HG02852 (cell line): ENCODE data around the gene USP35.

ENCODE experiments used
- ATAC-seq: cut with Tn5 transposase; IDR thresholded peaks from one replicate; pipeline ENCODE4 v1.9.1; 2021; ENCODE audit warnings: mild to moderate bottlenecking, moderate library complexity; ENCODE audit not compliant: unreplicated experiment

The USP35 gene, protein sequence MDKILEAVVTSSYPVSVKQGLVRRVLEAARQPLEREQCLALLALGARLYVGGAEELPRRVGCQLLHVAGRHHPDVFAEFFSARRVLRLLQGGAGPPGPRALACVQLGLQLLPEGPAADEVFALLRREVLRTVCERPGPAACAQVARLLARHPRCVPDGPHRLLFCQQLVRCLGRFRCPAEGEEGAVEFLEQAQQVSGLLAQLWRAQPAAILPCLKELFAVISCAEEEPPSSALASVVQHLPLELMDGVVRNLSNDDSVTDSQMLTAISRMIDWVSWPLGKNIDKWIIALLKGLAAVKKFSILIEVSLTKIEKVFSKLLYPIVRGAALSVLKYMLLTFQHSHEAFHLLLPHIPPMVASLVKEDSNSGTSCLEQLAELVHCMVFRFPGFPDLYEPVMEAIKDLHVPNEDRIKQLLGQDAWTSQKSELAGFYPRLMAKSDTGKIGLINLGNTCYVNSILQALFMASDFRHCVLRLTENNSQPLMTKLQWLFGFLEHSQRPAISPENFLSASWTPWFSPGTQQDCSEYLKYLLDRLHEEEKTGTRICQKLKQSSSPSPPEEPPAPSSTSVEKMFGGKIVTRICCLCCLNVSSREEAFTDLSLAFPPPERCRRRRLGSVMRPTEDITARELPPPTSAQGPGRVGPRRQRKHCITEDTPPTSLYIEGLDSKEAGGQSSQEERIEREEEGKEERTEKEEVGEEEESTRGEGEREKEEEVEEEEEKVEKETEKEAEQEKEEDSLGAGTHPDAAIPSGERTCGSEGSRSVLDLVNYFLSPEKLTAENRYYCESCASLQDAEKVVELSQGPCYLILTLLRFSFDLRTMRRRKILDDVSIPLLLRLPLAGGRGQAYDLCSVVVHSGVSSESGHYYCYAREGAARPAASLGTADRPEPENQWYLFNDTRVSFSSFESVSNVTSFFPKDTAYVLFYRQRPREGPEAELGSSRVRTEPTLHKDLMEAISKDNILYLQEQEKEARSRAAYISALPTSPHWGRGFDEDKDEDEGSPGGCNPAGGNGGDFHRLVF

DNA sequence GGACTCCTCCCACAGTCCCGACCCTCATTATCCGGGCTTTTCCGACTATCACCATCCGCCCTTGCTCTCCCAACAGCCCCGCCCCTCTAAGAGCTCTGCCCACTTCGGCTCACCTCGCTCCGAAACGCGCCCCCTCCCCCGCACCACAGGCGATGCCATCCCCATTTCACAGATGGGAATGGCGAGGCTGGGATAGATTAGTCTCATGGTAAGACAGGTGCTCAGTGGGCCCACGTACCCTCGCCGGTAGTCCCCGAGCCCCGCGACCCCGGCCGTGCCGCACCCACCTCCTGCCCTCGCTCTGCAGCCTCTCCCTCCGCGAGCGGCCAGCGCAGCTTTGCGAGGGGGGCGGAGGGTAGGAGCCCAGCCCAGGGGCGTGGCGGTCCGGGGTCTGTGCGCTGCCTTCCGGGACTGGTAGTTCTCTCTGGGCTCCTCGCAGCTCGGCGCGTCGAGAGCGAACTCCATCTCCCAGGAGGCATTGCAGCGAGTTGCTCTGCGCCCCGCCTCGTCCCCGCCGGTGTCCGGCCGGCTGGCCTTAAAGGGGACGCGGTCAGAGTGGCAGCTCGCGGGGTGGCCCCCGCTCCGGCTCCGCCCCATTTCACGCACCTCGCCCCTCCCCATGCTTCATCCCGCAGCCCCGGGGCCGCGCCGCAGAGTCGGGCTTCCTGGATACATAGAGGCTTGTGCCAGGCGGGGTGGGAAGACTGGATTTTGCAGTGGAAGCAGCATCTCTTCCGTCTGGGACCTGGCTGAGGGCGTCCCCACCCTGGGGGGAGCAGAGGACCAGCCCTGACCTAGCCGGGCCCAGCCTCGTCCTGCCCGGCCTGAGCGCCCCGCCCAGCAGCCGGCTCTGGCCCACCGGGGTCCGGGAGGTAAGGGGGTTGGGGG, at the start of gene USP35, which contains the start of gene KCTD21:
Gene USP35 (plus strand): TSS at position 634 of the 888 bp plus-strand sequence. CDS start 7,327 bp downstream, outside the sequence.
Gene KCTD21 (minus strand): TSS at position 341 of the 888 bp plus-strand sequence. CDS start 14,072 bp downstream, outside the sequence.
- peak; percentile 94 for ATAC-seq

DNA sequence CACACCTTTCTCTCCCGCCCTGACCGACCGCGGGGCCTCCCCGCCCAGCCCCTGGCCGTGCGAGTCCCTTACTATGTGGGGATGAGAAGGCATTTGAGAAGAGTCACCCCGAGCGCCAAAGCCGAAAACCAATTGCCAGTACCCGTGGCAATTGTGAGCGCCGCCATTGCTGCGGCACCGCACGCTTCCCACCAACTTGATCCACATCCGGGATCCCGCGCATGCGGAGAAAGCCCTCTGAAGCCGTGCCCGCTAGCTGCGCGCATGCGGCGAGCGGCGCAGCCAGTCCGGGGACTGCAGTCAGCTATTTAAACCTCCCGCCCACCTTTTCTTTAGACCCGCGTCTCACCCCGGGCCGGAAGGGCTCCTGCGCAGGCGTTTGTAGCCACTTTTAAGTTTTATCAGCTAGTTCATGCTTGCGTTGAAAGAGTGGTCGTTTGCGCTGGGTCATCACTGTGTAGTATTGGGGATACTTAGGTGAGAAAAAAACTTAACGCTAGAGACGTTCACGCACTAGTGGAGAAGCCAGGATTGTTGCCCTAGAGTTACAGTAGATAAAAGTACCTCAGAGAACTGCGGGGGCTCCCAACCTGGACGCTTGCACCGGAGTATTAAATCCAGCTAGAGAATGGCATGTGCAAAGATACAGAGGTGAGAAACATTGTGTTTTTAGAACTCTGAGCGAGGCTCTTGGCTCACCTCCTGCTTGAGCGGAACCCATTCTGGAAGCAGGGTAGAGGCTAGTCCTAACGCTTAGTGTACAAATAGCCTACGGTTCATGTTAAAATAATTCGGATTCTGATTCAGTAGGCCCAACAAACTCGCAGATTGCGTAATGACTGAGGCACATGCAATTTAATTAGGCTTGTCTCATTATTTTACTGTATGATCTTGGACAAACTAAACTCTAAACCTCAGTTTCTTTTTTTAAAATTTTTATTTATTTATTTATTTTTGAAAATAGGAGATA, 49.0 kb upstream of the USP35 start, which contains the start of gene ALG8:
Gene ALG8 (minus strand): TSS at position 205 of the 970 bp plus-strand sequence. CDS start 38 bp downstream, at position 167.
- ATAC-seq: peak; percentile 95

DNA sequence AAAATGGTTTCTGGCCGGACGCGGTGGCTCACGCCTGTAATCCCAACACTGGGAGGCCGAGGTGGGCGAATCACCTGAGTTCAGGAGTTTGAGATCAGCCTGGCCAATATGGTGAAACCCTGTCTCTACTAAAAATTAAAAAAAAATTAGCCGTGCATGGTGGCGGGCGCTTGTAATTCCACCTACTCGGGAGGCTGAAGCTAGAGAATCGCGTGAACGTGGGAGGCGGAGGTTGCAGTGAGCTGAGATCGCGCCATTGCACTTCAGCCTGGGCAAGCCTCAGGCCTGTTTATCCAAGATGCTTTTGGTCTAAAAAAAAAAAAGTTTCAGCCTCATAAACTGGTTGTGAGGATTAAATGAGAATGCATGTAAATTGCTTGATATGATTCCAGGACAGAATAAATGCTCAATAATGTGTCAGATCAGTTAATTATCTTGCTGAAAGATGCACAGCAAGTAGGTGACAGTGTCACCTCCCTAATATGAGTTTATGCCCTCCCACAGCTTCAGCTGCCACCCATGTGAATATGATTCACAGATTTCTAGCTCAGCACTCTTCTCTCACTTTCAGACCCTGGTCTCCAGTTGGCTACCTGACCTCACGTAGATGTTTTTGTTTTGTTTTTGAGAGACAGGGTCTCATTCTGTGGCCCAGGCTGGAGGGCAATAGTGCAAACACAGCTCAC, 48.2 kb upstream of the USP35 start:
- no peak for ATAC-seq

DNA sequence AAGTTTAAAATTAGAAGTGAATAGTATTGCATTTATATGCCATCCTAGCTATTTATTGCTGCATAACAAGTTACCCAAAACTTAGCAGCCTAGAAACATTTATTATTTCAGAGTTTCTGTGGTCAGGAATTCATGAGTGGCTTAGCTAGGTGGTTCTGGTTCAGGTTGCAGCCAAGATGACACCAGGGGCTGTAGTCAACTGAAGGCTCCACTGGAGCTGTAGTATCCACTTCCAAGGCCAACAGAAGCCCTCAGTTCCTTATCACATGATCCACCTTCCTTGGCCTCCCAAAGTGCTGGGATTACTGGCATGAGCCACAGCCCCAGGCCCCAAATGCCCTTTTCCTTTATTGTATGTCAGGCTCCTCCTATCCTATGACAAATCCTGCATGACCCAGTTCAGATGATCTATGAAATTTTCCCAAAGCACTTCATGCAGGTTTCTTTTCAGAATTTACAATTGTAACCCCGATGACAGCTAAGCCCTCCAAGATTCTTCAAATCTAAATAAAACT, 43.2 kb upstream of the USP35 start:
- no peak for ATAC-seq

DNA sequence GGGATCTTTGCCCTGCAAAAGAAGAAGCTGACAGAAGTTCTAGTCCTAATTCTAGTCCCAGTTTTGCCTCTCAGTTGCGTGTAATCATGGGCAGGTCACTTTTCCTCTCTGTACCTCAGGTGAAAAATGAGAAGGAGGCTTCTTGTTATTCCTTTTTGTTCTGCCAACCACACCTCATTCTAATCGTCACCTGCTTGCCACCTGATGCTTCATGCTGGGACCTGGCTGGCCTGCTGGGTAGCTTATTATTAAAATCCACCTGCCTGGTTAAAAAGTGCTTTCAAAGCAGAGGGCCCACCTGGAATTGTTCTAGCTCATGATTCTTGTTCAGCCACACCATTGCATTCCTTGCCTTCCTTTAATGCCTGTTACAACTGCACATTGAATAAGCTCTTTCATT, 40.9 kb upstream of the USP35 start:
- no peak for ATAC-seq

DNA sequence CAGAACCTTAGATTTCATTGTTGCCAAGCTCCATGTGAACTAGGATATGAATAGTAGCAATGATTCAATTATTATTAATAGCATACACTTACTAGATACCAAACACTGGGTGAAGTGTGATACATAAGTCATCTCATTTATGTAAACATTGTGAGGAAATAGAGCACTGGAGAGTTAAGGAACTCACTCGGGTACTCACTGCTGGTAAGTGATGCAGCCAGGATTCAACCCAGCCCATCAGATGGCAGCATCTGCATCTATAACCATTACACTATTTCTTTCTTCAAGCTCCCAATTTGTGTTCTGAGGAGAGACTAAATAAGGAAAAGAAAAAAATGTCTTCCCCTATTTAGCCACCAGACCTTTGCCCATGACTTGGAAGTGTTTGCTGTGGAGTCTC, 39.1 kb upstream of the USP35 start:
- no peak for ATAC-seq

DNA sequence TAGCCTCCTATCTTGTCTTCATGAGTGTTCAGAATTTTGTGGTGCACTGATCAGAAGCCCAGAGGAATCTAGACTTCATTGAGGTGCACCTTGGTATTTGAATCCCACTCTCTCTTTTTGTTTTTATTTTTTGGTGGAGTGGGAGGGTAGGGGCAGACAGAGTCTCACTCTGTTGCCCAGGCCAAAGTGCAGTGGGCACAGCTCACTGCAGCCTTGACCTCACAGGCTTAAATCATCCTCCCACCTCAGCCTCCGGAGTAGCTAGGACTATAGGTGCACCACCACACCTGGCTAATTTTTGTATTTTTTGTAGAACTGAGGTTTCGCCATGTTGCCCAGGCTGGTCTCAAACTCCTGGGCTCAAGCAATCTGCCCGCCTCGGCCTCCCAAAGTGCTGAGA, 38.4 kb upstream of the USP35 start:
- no peak for ATAC-seq

DNA sequence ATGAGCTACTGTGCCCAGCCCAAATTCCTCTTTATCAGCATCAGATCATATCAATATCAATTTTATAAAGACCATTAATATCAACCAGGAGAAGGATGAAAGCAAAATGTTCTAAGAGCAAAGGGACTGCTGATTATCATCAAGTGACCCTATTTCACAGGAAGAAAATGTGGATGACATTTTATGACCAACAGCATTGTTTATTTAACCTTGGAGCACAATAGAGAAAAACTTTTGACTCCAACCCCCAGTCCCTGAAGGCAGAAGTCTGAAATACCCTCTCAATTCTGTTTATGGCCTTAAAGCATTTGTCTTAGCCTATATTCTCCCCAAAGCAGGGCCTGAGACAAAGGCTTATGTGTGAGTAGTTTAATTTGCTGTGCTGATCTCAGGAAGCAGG, 38.0 kb upstream of the USP35 start:
- ATAC-seq: no peak

DNA sequence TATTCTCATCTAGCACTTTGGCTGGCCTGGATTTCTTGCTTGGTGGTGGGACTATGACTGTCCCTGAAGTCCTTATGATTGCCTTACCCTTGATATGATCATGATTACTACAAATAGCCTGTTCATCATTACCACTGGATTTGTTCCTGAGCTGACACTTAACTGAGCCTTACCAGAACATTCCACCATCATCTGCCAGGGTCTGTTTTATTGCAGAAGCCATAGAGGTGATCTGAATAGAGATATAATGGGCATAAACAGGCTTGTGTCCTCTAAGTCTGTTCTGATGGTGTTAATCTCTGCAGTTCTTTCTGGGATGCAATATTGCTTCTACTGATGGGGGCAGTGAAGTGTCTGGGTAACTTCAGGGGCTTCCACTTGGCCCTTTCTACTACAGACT, 36.9 kb upstream of the USP35 start:
- no peak for ATAC-seq

DNA sequence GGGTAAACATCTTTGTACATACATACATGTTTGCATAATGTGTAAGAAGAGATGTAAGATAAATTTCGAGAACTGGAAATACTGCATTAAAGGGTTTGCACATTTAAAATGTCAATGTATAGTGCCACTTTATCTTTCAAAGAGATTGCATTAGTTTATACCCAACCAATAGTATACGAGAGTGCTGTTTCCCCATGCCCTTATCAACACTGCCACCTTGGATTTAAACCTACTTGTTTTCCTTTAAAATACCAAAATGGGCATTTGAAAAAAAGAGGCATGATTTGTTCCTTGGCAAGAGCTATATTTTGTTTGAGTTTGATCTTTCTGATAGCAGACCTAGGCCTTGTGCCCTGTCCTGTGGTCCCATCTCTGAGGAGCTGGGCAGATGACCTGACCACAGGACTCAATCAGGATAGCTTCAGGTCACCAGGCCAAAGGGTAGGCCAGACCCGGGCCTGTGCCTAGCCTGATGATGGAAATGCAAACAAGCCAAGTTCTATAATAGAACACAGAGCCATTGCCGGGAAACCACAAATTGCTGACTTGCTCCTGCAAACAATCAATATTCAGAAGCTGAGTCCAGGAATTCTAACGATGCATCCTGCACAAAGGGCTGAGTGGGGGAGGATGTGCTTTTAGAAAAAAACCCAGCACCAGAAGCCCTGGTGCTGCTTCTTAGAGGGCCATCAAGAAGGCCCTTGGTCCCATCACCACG, 32.4 kb upstream of the USP35 start:
- ATAC-seq: no peak

DNA sequence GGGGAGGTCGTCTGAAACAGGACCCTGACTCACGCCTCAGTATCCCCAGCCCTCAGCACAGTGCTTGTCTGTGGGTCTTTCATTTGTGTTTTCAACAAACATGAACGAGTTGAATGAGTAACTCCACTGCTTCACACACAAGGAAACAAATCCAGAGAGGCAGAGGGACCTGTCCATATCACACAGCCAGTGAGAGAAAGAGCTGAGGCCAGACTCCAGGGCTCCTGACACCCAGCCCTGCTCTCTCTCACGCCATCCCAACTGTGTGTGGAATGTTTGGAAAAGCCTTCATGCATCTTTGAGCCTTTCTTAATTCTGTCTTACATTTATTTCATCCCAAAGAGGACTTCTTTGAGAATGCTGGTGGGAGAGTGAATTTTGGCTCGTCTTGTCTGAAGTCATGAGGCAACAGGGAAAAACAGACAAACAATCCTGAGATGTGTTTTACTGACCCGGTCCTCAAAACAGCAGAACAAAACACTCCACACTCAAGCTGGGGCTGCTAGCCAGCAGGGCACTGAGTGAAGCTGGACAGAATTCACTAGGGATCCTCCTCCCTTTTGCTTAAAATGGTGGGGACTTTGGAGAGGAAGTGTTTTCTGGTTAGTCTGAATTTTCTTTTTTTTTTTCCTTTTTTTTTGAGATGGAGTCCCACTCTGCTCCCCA, 29.6 kb upstream of the USP35 start:
- no peak for ATAC-seq

DNA sequence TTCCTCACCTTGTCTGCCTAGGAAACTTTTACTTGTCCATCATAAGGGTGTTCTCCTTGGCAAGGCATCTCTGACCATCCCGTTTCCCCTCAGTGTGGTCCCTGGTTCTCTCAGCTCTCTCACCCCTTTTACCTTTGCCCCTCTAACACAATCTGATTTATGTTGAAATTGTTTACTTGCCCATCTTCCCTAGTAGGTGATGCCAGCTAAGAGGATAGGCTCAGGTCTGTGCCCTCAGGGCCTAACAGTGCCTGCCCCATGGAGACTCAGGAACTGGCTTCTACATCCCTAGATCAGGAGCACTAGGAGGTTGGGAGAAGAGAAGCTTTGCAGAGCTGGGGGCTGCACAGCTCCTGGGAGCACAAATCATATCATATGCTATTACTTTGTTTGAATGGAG, 28.2 kb upstream of the USP35 start:
- no peak for ATAC-seq

DNA sequence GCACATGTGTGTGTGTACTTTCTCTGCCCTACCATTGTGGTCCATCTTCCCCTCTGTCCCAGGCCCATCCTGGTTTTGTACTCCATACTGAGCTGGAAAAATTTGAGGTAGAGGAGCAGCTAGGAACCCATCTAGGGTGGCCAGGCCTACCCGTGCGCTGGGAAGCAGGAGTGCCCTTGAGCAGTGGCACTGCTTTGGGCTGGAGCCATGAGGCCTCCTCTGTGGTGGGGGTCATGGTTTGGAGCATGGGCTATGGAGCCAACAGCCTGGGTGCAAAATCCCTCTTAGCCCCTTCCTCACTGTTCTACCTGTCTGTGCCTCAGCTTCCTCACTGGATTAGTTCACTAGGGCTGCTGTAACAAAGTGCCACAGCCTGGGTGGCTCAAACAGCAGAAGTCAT, 27.4 kb upstream of the USP35 start:
- ATAC-seq: no peak

DNA sequence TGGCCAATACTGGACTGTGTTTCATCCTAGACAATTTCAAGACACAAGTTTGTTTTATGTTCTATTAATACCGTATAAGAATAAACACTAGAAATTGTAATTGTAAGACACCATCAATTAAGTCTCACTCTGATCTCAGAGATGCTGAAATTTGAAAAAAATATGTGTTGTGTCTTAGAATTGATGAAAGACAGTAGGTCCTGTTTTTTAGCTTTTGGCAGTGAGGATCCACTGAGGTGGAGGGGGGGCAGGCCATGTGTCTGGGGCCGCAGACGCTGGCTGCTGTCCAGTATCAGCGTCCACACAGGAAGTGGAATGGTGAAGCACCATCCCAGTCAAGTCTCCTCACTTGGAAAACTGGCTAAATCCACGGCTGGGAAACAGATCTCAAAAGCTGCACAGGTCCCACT, 26.8 kb upstream of the USP35 start:
- ATAC-seq: no peak

DNA sequence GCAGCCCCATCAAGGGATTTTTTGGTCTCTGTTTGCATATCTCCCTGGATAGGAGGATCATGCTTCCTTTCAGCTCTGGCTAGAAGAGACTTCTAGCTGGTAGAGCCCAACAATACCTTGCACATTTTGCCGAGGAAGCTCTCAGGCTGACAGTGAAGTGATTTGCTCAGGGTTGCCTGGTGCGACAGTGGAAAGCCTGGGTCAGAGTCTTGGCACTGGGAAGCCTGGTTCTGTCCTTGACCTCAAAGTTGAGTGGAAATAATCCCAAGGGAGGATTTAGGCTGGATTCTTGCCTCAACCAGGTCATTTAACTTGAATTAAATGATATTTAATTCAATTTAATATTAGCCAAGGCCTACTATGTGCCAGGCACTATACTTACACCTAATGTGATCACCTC, 24.9 kb upstream of the USP35 start:
- ATAC-seq: no peak

DNA sequence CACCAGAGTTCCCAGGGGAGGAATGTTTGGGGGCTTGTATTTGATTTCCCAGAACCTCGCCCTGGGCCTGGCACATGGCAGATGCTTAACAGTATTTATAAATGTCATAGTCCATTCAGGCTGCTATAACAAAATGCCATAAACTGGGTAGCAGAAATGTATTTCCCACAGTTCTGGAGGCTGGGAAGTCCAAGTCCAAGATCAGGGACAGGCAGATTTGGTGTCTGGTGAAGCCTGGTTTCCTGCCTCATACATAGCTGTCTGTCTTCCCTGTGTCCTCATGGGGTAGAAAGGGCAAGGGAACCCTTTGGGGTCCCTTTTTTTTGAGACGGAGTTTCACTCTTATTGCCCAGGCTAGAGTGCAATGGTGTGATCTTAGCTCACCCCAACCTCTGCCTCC, 24.2 kb upstream of the USP35 start:
- ATAC-seq: no peak

DNA sequence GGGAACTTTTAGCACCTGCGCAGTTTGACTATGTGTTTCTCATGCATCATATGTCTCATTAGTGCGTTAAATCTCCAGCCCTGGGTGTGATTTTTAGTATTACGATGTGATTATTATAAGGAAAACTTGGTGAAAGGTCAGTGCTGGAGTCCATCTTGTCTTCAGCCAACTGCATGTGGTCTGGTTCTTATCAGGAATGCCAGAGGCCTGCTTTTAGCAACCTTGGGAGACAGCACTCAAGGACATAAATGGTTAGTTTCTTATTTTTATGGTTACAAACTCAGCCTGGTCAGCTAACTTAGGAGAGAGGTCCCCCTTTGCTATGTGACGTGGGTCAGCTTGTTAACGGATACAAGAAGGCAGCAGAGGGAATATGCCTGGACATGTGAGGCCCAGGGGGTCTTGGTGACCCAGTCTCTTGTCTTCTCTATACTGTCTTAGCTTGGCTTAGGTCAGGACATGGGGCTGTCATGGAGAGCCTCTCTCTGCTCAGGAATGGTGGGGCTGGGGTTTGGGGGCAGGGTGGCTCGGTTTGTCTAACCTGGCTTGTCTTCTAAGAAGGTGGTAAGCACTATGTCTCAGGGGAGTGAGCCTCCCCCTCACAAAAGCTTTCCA, 21.8 kb upstream of the USP35 start:
- no peak for ATAC-seq
